GM12878 (cell line): ENCODE results near the gene NPW. TPM values are rescaled to one million over a fixed set of nuclear protein-coding genes. Genes with fewer than 3 reads are reported as not detected.
A peak's percentile ranks its signal among the peaks of the same experiment; 100 is the strongest.

Experiments
- ATAC-seq: fragments of 200-7000 bp; cut with Tn5 transposase; 3 replicates; pipeline ENCODE4 v1.9.1; 2020; ENCODE audit warnings: mild to moderate bottlenecking, moderate library complexity
- BruUV-seq: library from RNA; stranded (reverse); fragments of 400-500 nt; replicated peaks from 2 replicates; lab custom pipeline; 2021; lab: Mats Ljungman, UMichigan
- CTCF ChIA-PET: fragments of 300-600 bp; sonication (Branson Sonifier 250); formaldehyde crosslinking; extraction: SDS; loops from one replicate; lab custom pipeline; 2021; ENCODE audit warnings: inconsistent platforms; lab: Yijun Ruan, JAX
- POLR2A ChIA-PET: fragments of 350-600 bp; formaldehyde crosslinking; extraction: SDS; loops from one replicate; lab custom pipeline; 2021; ENCODE audit warnings: inconsistent platforms; lab: Charles Lee
- RAD21 ChIA-PET: fragments of 300-600 bp; sonication (Branson Sonifier 250); formaldehyde crosslinking; loops from one replicate; lab custom pipeline; 2023; ENCODE audit warnings: antibody characterized with exemption; ENCODE audit not compliant: unreplicated experiment; lab: Charles Lee
- SMC1A ChIA-PET: fragments of 300-600 bp; sonication (Branson Sonifier 250); formaldehyde crosslinking; loops from one replicate; lab custom pipeline; 2023; ENCODE audit not compliant: unreplicated experiment, uncharacterized antibody; lab: Charles Lee
- DNase-seq: peaks from one replicate; pipeline ENCODE4 v3.0.0-alpha.2; 2011; ENCODE audit warnings: low read depth, low spot score
- FAIRE-seq: peaks from 3 replicates; lab custom pipeline; 2011; peaks lifted over from hg19 to GRCh38; lab: Jason Lieb, UNC
- H2AFZ ChIP-seq: 2 replicates; pipeline ENCODE4 v1.6.0; 2011; ENCODE audit warnings: low read depth, low read length, control low read depth; ENCODE audit not compliant: control insufficient read depth
- H3K27ac ChIP-seq: 2 replicates; pipeline ENCODE4 v1.5.1; 2011; ENCODE audit warnings: control low read depth; ENCODE audit not compliant: control insufficient read depth, insufficient read depth
- H3K27me3 ChIP-seq, 2 experiments: replicated peaks in 1 of 2; 2 replicates each; pipeline versions ENCODE4 v1.6.0 to v1.6.1; 2011; ENCODE audit warnings: low read length in 1 of 2; ENCODE audit not compliant: control insufficient read depth in 2 of 2, insufficient read depth in 2 of 2
- H3K36me3 ChIP-seq, 2 experiments: 2 replicates each; pipeline ENCODE4 v1.5.1; 2011; ENCODE audit warnings: low read length in 1 of 2; ENCODE audit not compliant: control insufficient read depth in 2 of 2, insufficient read depth in 2 of 2
- H3K4me1 ChIP-seq: 2 replicates; pipeline ENCODE4 v1.6.1; 2011; ENCODE audit warnings: mild to moderate bottlenecking, low read length, moderate library complexity, mixed read lengths; ENCODE audit not compliant: control insufficient read depth, insufficient read depth
- H3K4me2 ChIP-seq: 2 replicates; pipeline ENCODE4 v1.6.0; 2011; ENCODE audit warnings: control low read depth; ENCODE audit not compliant: control insufficient read depth, insufficient read depth
- H3K4me3 ChIP-seq: fragments of 200-600 bp; sonication (generic); 2 replicates; pipeline ENCODE4 v1.5.1; 2016
- H3K79me2 ChIP-seq: 2 replicates; pipeline ENCODE4 v1.6.0; 2011; ENCODE audit warnings: low read length; ENCODE audit not compliant: control insufficient read depth, insufficient read depth
- H3K9ac ChIP-seq: 2 replicates; pipeline ENCODE4 v1.8.0; 2011; ENCODE audit warnings: low read length, control low read depth, mixed read lengths; ENCODE audit not compliant: control insufficient read depth, insufficient read depth
- H3K9me3 ChIP-seq: replicated peaks from 3 replicates; pipeline ENCODE4 v1.5.1; 2011; ENCODE audit warnings: mild to moderate bottlenecking, low read length; ENCODE audit not compliant: control insufficient read depth, insufficient read depth
- H4K20me1 ChIP-seq: 2 replicates; pipeline ENCODE4 v1.6.0; 2011; ENCODE audit not compliant: control insufficient read depth, insufficient read depth
- BHLHE40 ChIP-seq, 2 experiments: fragments of 450-650 bp in 1 of 2; IDR thresholded peaks; 2 replicates each; pipeline ENCODE4 v1.6.1; 2011 to 2017; ENCODE audit warnings: low read depth in 2 of 2, borderline replicate concordance in 1 of 2, improper control_type of control experiment in 1 of 2, low read length in 1 of 2, mild to moderate bottlenecking in 1 of 2
- CREB1 ChIP-seq: IDR thresholded peaks from 2 replicates; pipeline ENCODE4 v1.6.1; 2012; ENCODE audit warnings: low read depth, mild to moderate bottlenecking, inconsistent platforms
- E2F8 ChIP-seq: fragments of 450-650 bp; IDR thresholded peaks from 2 replicates; pipeline ENCODE4 v1.6.1; 2018; ENCODE audit warnings: mild to moderate bottlenecking, low read depth, moderate library complexity; ENCODE audit not compliant: partially characterized antibody
- EED ChIP-seq: sonication (generic); IDR thresholded peaks from 2 replicates; pipeline ENCODE4 v1.6.1; 2016; ENCODE audit warnings: antibody characterized with exemption, low read depth
- EGR1 ChIP-seq, 2 experiments: IDR thresholded peaks; 1 replicate in 1 of 2; 2 replicates in 1 of 2; pipeline ENCODE4 v1.6.1; 2011 to 2012; ENCODE audit warnings: low read depth in 2 of 2, low read length in 2 of 2, borderline replicate concordance in 1 of 2, mild to moderate bottlenecking in 1 of 2, moderate library complexity in 1 of 2
- GABPA ChIP-seq: IDR thresholded peaks from 2 replicates; pipeline ENCODE4 v1.6.1; 2014; ENCODE audit warnings: antibody characterized with exemption, low read depth, mild to moderate bottlenecking, inconsistent platforms
- IKZF1 ChIP-seq: fragments of 450-650 bp; conservative IDR thresholded peaks from 2 replicates; pipeline ENCODE4 v1.6.1; 2017; ENCODE audit warnings: antibody characterized with exemption, mild to moderate bottlenecking
- IKZF2 ChIP-seq, 2 experiments: fragments of 450-650 bp; IDR thresholded peaks; 2 replicates each; pipeline ENCODE4 v1.6.1; 2017; ENCODE audit warnings: mild to moderate bottlenecking in 2 of 2, moderate library complexity in 2 of 2
- IRF4 ChIP-seq: IDR thresholded peaks from 2 replicates; pipeline ENCODE4 v1.6.1; 2011; ENCODE audit warnings: low read depth, low read length
- POLR2A ChIP-seq: IDR thresholded peaks from 2 replicates; pipeline ENCODE4 v1.6.1; 2011; ENCODE audit warnings: low read depth, mild to moderate bottlenecking, low read length
- RAD51 ChIP-seq: fragments of 450-650 bp; IDR thresholded peaks from 2 replicates; pipeline ENCODE4 v1.6.1; 2016; ENCODE audit warnings: moderate library complexity, mild to moderate bottlenecking, inconsistent platforms
- SMAD1 ChIP-seq: fragments of 450-650 bp; IDR thresholded peaks from 2 replicates; pipeline ENCODE4 v1.6.1; 2018; ENCODE audit warnings: mild to moderate bottlenecking, low read depth; ENCODE audit not compliant: partially characterized antibody
- SREBF1 ChIP-seq: IDR thresholded peaks from 2 replicates; pipeline ENCODE4 v1.6.1; 2012; ENCODE audit warnings: mild to moderate bottlenecking, low read length
- TAF1 ChIP-seq: IDR thresholded peaks from 2 replicates; pipeline ENCODE4 v1.6.1; 2011; ENCODE audit warnings: mild to moderate bottlenecking, low read depth, low read length, borderline replicate concordance
- TBL1XR1 ChIP-seq: IDR thresholded peaks from 2 replicates; pipeline ENCODE4 v1.6.1; 2012; ENCODE audit warnings: low read depth, low read length, improper control_type of control experiment
- TCF12 ChIP-seq: IDR thresholded peaks from 2 replicates; pipeline ENCODE4 v1.6.1; 2011; ENCODE audit warnings: low read depth, mild to moderate bottlenecking, low read length
- TCF3 ChIP-seq: IDR thresholded peaks from 2 replicates; pipeline ENCODE4 v1.6.1; 2012; ENCODE audit warnings: low read depth, mild to moderate bottlenecking, low read length, borderline replicate concordance; ENCODE audit not compliant: insufficient read depth
- ZNF384 ChIP-seq: IDR thresholded peaks from 2 replicates; pipeline ENCODE4 v1.6.1; 2012; ENCODE audit warnings: low read depth, mild to moderate bottlenecking, low read length, improper control_type of control experiment, borderline replicate concordance
- WGBS: methylation state at CpG from one replicate; pipeline ENCODE4 v1.1.6; 2016; ENCODE audit warnings: low lambda C conversion rate; ENCODE audit not compliant: insufficient replicate concordance, insufficient coverage; ENCODE audit errors: missing lambda C conversion rate; 5-methylcytosine and 5-hydroxymethylcytosine counted together
- in situ Hi-C: fragments of 300-500 bp; cut with MboI; formaldehyde crosslinking; loops from 9 replicates; pipeline ENCODE4 v1.14.3; 2018; ENCODE audit warnings: mixed read lengths
- intact Hi-C: fragments of 100-400 bp; cut with micrococcal nuclease; formaldehyde crosslinking; loops from one replicate; pipeline ENCODE4 v1.14.2; 2022; ENCODE audit not compliant: unreplicated experiment
- polyA plus RNA-seq, 11 experiments: library from polyadenylated mRNA; depleted of rRNA in 4 of 11; unstranded in 6 of 11; stranded (reverse) in 5 of 11; fragments of >200 nt; fragmentation: Nextera tagmentation in 4 of 11; fragmentation: Illumina TruSeq in 1 of 11; extraction: Ambion mirVana in 4 of 11; extraction: Trizol in 1 of 11; gene quantifications; 1 replicate in 1 of 11; 2 replicates in 10 of 11; pipeline versions ENCODE4 v1.2.1 to v1.2.3, GENCODE V29; 2011 to 2016; ENCODE audit warnings: inconsistent platforms in 2 of 11, missing spikeins in 2 of 11, low read depth in 1 of 11
- total RNA-seq, 4 experiments: library from RNA; depleted of rRNA in 3 of 4; stranded (reverse); fragments of >200 nt in 3 of 4; fragmentation: Illumina TruSeq in 1 of 4; extraction: Trizol in 1 of 4; gene quantifications; 2 replicates each; pipeline versions ENCODE4 v1.2.1 to v1.2.3, GENCODE V29; 2013 to 2021

NPW gene
- total and polyA plus RNA-seq, 10 of the 15 experiments (the other 5 are each of a cell fraction or from before 2014, with no cell fraction given), result 0.23 to 2.5 (median 0.98) TPM; not detected in 4

GRCh38 chr16:2042986-2043666 is 23.5 kb downstream of the NPW start (continued):
- TF ChIP-seq RAD51, result no peak

GRCh38 chr16:2043667-2044451 is 24.3 kb downstream of the NPW start:
- Histone ChIP-seq H2AFZ (peak overlapping the region; percentile 15; the same call in 1 of the 2 replicates), H3K79me2 (peaks cover 15% of the 10 kb centered on the region), H3K4me3 (no peak overlapping the region), H4K20me1 (no peaks in the 10 kb centered on the region), H3K27me3 (no peaks in the 10 kb centered on the region), H3K4me2 (peak overlapping the region; percentile 30; the same call in 1 of the 2 replicates), H3K9ac (no peak overlapping the region; the same call in 1 of the 2 replicates), H3K4me1 (peaks cover 22% of the 10 kb centered on the region), H3K36me3 (peaks cover 0 to 1% of the 10 kb centered on the region in 2 experiments; a peak in 2 of 4 replicates), H3K9me3 (no peaks in the 10 kb centered on the region), H3K27ac (no peak overlapping the region)
- 49% methylated on average over 18 of the region's 26 CpGs for WGBS
- FAIRE-seq (no peak), DNase-seq (no peak), ATAC-seq (peak; percentile 6)
- POLR2A ChIA-PET, result interaction anchor here (0.6 to 2.3 kb wide), 2 partner anchors 21 to 111 kb away, joined by 5 to 11 read pairs; partner anchors contain the start of gene TRAF7
- SMC1A ChIA-PET, result no interaction called here
- intact Hi-C loops (no loop called here), in situ Hi-C loops (no loop called here)
- no TSS peak for BruUV-seq
- RAD21 ChIA-PET, result interaction anchor here (0.9 kb wide), 1 partner anchor 22 kb away, joined by 3 read pairs; no protein-coding TSS in a partner anchor
- CTCF ChIA-PET, result no interaction called here
- TF ChIP-seq TAF1 (no peak), TCF12 (peak; percentile 83), ZNF384 (no peak), POLR2A (no peak), BHLHE40 (IDR thresholded peaks at IDR 0.05; ENCODE audit: borderline replicate concordance in 1 of 2, low read depth in 2 of 2, low read length in 1 of 2) (peak; percentile 68 to 85; a peak in 3 of 4 replicates), IRF4 (no peak), CREB1 (no peak), SMAD1 (no peak), IKZF1 (peak; percentile 87), GABPA (no peak), IKZF2 (IDR thresholded peaks at IDR 0.05) (peak; percentile 49 to 57; a peak in 2 of 4 replicates), TCF3 (peak; percentile 48; the same call in 1 of the 2 replicates), E2F8 (no peak), SREBF1 (no peak), EGR1 (IDR thresholded peaks at IDR 0.05; ENCODE audit: borderline replicate concordance in 1 of 2, low read depth in 2 of 2, low read length in 2 of 2) (0 out of 3 replicates have a peak, but pooled peaks of 1 of the 2 experiments have one; percentile 26), TBL1XR1 (no peak), EED (0 out of 2 replicates have a peak, but pooled peaks have one; percentile 18)
